K562 (cell line): ENCODE data around the gene KATNB1. TPM values are rescaled to one million over a fixed set of nuclear protein-coding genes. Genes with fewer than 3 reads are reported as not detected.
A peak's percentile ranks its signal among the peaks of the same experiment; 100 is the strongest.

Experiments
- BACH1 ChIP-seq: fragments of 200-800 bp; sonication (Bioruptor generic); IDR thresholded peaks from 2 replicates; pipeline ENCODE4 v1.6.1; 2016; ENCODE audit warnings: missing genetic modification characterization, missing compliant biosample characterization
- BMI1 ChIP-seq: fragments of 150-350 bp; IDR thresholded peaks from 2 replicates; pipeline ENCODE4 v1.6.1; 2014; ENCODE audit warnings: low read length
- BRD9 ChIP-seq: fragments of 450-650 bp; IDR thresholded peaks from 2 replicates; pipeline ENCODE4 v1.6.1; 2018; ENCODE audit warnings: low read depth; ENCODE audit not compliant: partially characterized antibody
- DPF2 ChIP-seq: fragments of 450-650 bp; IDR thresholded peaks from 2 replicates; pipeline ENCODE4 v1.6.1; 2016
- HOMEZ ChIP-seq: fragments of 250-450 bp; sonication (Bioruptor Pico); IDR thresholded peaks from 2 replicates; pipeline ENCODE4 v1.4.0; 2020; ENCODE audit warnings: mild to moderate bottlenecking, moderate library complexity
- MEF2D ChIP-seq: conservative IDR thresholded peaks from 2 replicates; pipeline ENCODE4 v1.6.1; 2016; ENCODE audit warnings: low read depth, missing genetic modification characterization, missing compliant biosample characterization
- MYC ChIP-seq, 2 experiments: fragments of 250-450 bp in 1 of 2; sonication (Bioruptor Pico) in 1 of 2; IDR thresholded peaks; 2 replicates each; pipeline versions ENCODE4 v1.5.1 to v1.6.1; 2012 to 2021; ENCODE audit warnings: low read depth in 2 of 2, borderline replicate concordance in 1 of 2, improper control_type of control experiment in 1 of 2, low read length in 1 of 2, mild to moderate bottlenecking in 1 of 2, moderate library complexity in 1 of 2
- NR0B1 ChIP-seq: fragments of 450-650 bp; IDR thresholded peaks from one replicate; pipeline ENCODE4 v1.6.1; 2018; ENCODE audit warnings: mild to moderate bottlenecking, moderate library complexity; ENCODE audit not compliant: partially characterized antibody
- NR4A1 ChIP-seq, 2 experiments: fragments of 250-450 bp in 1 of 2; fragments of 450-650 bp in 1 of 2; sonication (Bioruptor Pico) in 1 of 2; IDR thresholded peaks; 2 replicates each; pipeline versions ENCODE4 v1.4.0 to v1.6.1; 2016 to 2020; ENCODE audit warnings: mild to moderate bottlenecking in 2 of 2, missing compliant biosample characterization in 1 of 2, missing genetic modification characterization in 1 of 2, moderate library complexity in 1 of 2
- SP2 ChIP-seq: IDR thresholded peaks from 2 replicates; pipeline ENCODE4 v1.6.1; 2011; ENCODE audit warnings: mild to moderate bottlenecking, low read depth, low read length, moderate library complexity; ENCODE audit not compliant: poor library complexity, severe bottlenecking; ENCODE audit errors: extremely low read depth
- TARDBP ChIP-seq: fragments of 450-650 bp; IDR thresholded peaks from 2 replicates; pipeline ENCODE4 v1.6.1; 2016
- polyA plus RNA-seq, 8 experiments: library from polyadenylated mRNA; depleted of rRNA in 4 of 8; stranded (reverse) in 5 of 8; unstranded in 3 of 8; fragments of >200 nt; fragmentation: Nextera tagmentation in 2 of 8; fragmentation: Illumina TruSeq in 1 of 8; extraction: Ambion mirVana in 2 of 8; extraction: Trizol in 1 of 8; gene quantifications; 2 replicates each; pipeline versions ENCODE4 v1.2.1 to v1.2.3, GENCODE V29; 2011 to 2014; ENCODE audit warnings: inconsistent platforms in 1 of 8, missing spikeins in 1 of 8
- total RNA-seq, 7 experiments: library from RNA; depleted of rRNA in 6 of 7; stranded (reverse); fragments of >200 nt in 6 of 7; fragmentation: Illumina TruSeq in 2 of 7; extraction: Trizol in 2 of 7; gene quantifications; 2 replicates each; pipeline versions ENCODE4 v1.2.1 to v1.2.3, GENCODE V29; 2011 to 2021; ENCODE audit warnings: low replicate concordance in 1 of 7
- TF ChIP-seq, protein P1 (sequence below): sonication (generic); formaldehyde crosslinking; IDR thresholded peaks from 2 replicates; pipeline ENCODE4 v1.8.0; 2022; ENCODE audit warnings: mild to moderate bottlenecking, missing genetic modification reagents

The KATNB1 gene
- total and polyA plus RNA-seq, 9 of the 15 experiments (the other 6 are each of a cell fraction or from before 2014, with no cell fraction given), result 1.2 to 52.6 (median 21.9) TPM

GRCh38 chr16:57802341-57803133 is 67.0 kb downstream of the KATNB1 start, which contains the start of gene KIFC3 (continued):
- TF ChIP-seq, protein P1, sequence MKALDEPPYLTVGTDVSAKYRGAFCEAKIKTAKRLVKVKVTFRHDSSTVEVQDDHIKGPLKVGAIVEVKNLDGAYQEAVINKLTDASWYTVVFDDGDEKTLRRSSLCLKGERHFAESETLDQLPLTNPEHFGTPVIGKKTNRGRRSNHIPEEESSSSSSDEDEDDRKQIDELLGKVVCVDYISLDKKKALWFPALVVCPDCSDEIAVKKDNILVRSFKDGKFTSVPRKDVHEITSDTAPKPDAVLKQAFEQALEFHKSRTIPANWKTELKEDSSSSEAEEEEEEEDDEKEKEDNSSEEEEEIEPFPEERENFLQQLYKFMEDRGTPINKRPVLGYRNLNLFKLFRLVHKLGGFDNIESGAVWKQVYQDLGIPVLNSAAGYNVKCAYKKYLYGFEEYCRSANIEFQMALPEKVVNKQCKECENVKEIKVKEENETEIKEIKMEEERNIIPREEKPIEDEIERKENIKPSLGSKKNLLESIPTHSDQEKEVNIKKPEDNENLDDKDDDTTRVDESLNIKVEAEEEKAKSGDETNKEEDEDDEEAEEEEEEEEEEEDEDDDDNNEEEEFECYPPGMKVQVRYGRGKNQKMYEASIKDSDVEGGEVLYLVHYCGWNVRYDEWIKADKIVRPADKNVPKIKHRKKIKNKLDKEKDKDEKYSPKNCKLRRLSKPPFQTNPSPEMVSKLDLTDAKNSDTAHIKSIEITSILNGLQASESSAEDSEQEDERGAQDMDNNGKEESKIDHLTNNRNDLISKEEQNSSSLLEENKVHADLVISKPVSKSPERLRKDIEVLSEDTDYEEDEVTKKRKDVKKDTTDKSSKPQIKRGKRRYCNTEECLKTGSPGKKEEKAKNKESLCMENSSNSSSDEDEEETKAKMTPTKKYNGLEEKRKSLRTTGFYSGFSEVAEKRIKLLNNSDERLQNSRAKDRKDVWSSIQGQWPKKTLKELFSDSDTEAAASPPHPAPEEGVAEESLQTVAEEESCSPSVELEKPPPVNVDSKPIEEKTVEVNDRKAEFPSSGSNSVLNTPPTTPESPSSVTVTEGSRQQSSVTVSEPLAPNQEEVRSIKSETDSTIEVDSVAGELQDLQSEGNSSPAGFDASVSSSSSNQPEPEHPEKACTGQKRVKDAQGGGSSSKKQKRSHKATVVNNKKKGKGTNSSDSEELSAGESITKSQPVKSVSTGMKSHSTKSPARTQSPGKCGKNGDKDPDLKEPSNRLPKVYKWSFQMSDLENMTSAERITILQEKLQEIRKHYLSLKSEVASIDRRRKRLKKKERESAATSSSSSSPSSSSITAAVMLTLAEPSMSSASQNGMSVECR (CRISPR knock-in tag), result peak; percentile 55; the same call in 1 of the 2 replicates
- TF ChIP-seq MYC (IDR thresholded peaks at IDR 0.05; ENCODE audit: low read depth, low read length), result peak; percentile 84
- TF ChIP-seq MYC (CRISPR knock-in tag; IDR thresholded peaks at IDR 0.05; ENCODE audit: borderline replicate concordance, low read depth), result peak; percentile 90
- TF ChIP-seq BACH1 (tag), result peak; percentile 25; the same call in 1 of the 2 replicates
- no peak for TF ChIP-seq SP2
- TF ChIP-seq HOMEZ (CRISPR knock-in tag), result no peak
- 0 out of 2 replicates have a peak, but pooled peaks have one; percentile 25 for TF ChIP-seq MEF2D (tag)
- TF ChIP-seq TARDBP, result peak; percentile 44
- TF ChIP-seq BMI1, result peak; percentile 80
- TF ChIP-seq NR0B1, result no peak
- peak; percentile 58 for TF ChIP-seq BRD9
- no peak for TF ChIP-seq NR4A1 (CRISPR knock-in tag; IDR thresholded peaks at IDR 0.05)
- 0 out of 2 replicates have a peak, but pooled peaks have one; percentile 63 for TF ChIP-seq NR4A1 (tag; IDR thresholded peaks at IDR 0.05)
- TF ChIP-seq DPF2, result peak; percentile 59; the same call in 1 of the 2 replicates
